Upper lobe of right lung (tissue), 1 donor: Measurements from ENCODE around the gene PPP2CA. TPM values are rescaled to one million over a fixed set of nuclear protein-coding genes. Genes with fewer than 3 reads are reported as not detected.

ENCODE experiments used
- ATAC-seq: fragments of 200-7000 bp; cut with Tn5 transposase; one replicate; pipeline ENCODE4 v1.9.1; 2020; ENCODE audit warnings: mild to moderate bottlenecking, moderate library complexity
- DNase-seq: peaks from one replicate; pipeline ENCODE4 v3.0.0-alpha.2; 2020
- H3K27ac ChIP-seq: fragments of 200-600 bp; one replicate; pipeline ENCODE4 v1.8.0; 2022
- H3K27me3 ChIP-seq: fragments of 200-600 bp; one replicate; pipeline ENCODE4 v1.8.0; 2022; ENCODE audit warnings: mild to moderate bottlenecking
- H3K36me3 ChIP-seq: fragments of 200-600 bp; one replicate; pipeline ENCODE4 v1.8.0; 2022
- H3K4me1 ChIP-seq: fragments of 200-600 bp; one replicate; pipeline ENCODE4 v1.8.0; 2022
- H3K4me3 ChIP-seq: fragments of 200-600 bp; one replicate; pipeline ENCODE4 v1.8.0; 2022; ENCODE audit warnings: mild to moderate bottlenecking
- H3K9me3 ChIP-seq: fragments of 200-600 bp; one replicate; pipeline ENCODE4 v1.8.0; 2022
- CTCF ChIP-seq: fragments of 200-600 bp; IDR thresholded peaks from one replicate; pipeline ENCODE4 v1.8.0; 2022; ENCODE audit warnings: antibody characterized with exemption
- intact Hi-C: fragments of 100-400 bp; cut with DNase I; formaldehyde crosslinking; loops from one replicate; pipeline ENCODE4 v1.11.0; 2022
- total RNA-seq: library from RNA; stranded (reverse); fragmentation: NEBNext Ultra II Directional; extraction: Animal tissue kit (Norgen Biotek cat#: 25700); gene quantifications from one replicate; pipeline ENCODE4 v1.2.1, GENCODE V29; 2021
- donor health status: DM: no; HTN: yes; CAD: no; lungs with severe emphysema.

The PPP2CA gene
- total RNA-seq, 1 donor from 2014 or later: 108 TPM

- peak; percentile 61 for ATAC-seq
- H3K9me3 ChIP-seq: no peaks in the 10 kb centered on the region
- no peaks in the 10 kb centered on the region for H3K36me3 ChIP-seq
These were observed 26.8 kb upstream of the PPP2CA start for GRCh38 chr5:134252671-134253070.

GRCh38 chr5:134250949-134251348 lies 25.1 kb upstream of the PPP2CA start:
- Histone ChIP-seq H3K36me3 (no peaks in the 10 kb centered on the region), H3K27me3 (no peaks in the 10 kb centered on the region), H3K9me3 (no peaks in the 10 kb centered on the region), H3K27ac (no peak overlapping the region), H3K4me1 (no peaks in the 10 kb centered on the region), H3K4me3 (no peak overlapping the region)
- intact Hi-C loops: no loop called here
- ATAC-seq (no peak), DNase-seq (no peak)
- TF ChIP-seq CTCF: no peak

More at GRCh38 chr5:134252671-134253070, 26.8 kb upstream of the PPP2CA start:
- Histone ChIP-seq H3K27me3 (no peaks in the 10 kb centered on the region), H3K4me1 (no peaks in the 10 kb centered on the region), H3K27ac (no peak overlapping the region), H3K4me3 (no peak overlapping the region)
- intact Hi-C loops: no loop called here
- TF ChIP-seq CTCF: no peak
- DNase-seq: no peak

- TF ChIP-seq CTCF: no peak
- H3K27ac ChIP-seq: no peak overlapping the region
- intact Hi-C loops: no loop called here
- no peaks in the 10 kb centered on the region for H3K4me1 ChIP-seq
- DNase-seq (peak; percentile 67), ATAC-seq (peak; percentile 88)
- no peaks in the 10 kb centered on the region for H3K27me3 ChIP-seq
- H3K36me3 ChIP-seq: no peaks in the 10 kb centered on the region
- no peak overlapping the region for H3K4me3 ChIP-seq
- no peaks in the 10 kb centered on the region for H3K9me3 ChIP-seq
These were observed 23.9 kb upstream of the PPP2CA start for GRCh38 chr5:134249469-134250379.

GRCh38 chr5:134248256-134248655 lies 22.4 kb upstream of the PPP2CA start:
- no peaks in the 10 kb centered on the region for H3K27me3 ChIP-seq
- intact Hi-C loops: no loop called here

GRCh38 chr5:134247428-134248224 lies 21.8 kb upstream of the PPP2CA start:
- H3K9me3 ChIP-seq: no peaks in the 10 kb centered on the region
- H3K27ac ChIP-seq: no peak overlapping the region
- DNase-seq: no peak
- no peak for ATAC-seq
- H3K4me1 ChIP-seq: no peaks in the 10 kb centered on the region
- H3K36me3 ChIP-seq: no peaks in the 10 kb centered on the region
- intact Hi-C loops: no loop called here
- no peak for TF ChIP-seq CTCF
- no peak overlapping the region for H3K4me3 ChIP-seq
- no peaks in the 10 kb centered on the region for H3K27me3 ChIP-seq

More at GRCh38 chr5:134248256-134248655, 22.4 kb upstream of the PPP2CA start:
- H3K9me3 ChIP-seq: no peaks in the 10 kb centered on the region
- ATAC-seq: no peak
- H3K36me3 ChIP-seq: no peaks in the 10 kb centered on the region
- no peak overlapping the region for H3K4me3 ChIP-seq
- DNase-seq: no peak
- H3K4me1 ChIP-seq: no peaks in the 10 kb centered on the region
- TF ChIP-seq CTCF: no peak
- H3K27ac ChIP-seq: no peak overlapping the region
